Neural progenitor cell (in vitro differentiated cells): ENCODE measurements around the gene USP37. TPM values are rescaled to one million over a fixed set of nuclear protein-coding genes. Genes with fewer than 3 reads are reported as not detected.

Source experiments
- DNase-seq: peaks from one replicate; pipeline ENCODE4 v3.0.0-alpha.2; 2016; ENCODE audit warnings: low spot score
- H2AFZ ChIP-seq: fragments of 200-600 bp; sonication (generic); replicated peaks from 2 replicates; pipeline ENCODE4 v1.6.1; 2016; ENCODE audit warnings: antibody characterized with exemption
- H3F3A ChIP-seq: fragments of 200-600 bp; sonication (generic); 2 replicates; pipeline ENCODE4 v1.6.1; 2016; ENCODE audit warnings: antibody characterized with exemption, low read depth
- H3K27ac ChIP-seq: fragments of 200-600 bp; sonication (generic); 2 replicates; pipeline ENCODE4 v1.5.1; 2016; ENCODE audit warnings: mild to moderate bottlenecking
- H3K27me3 ChIP-seq: fragments of 200-600 bp; sonication (generic); 2 replicates; pipeline ENCODE4 v1.6.1; 2016; ENCODE audit warnings: mild to moderate bottlenecking, moderate library complexity
- H3K36me3 ChIP-seq: fragments of 200-600 bp; sonication (generic); 2 replicates; pipeline ENCODE4 v1.5.1; 2016
- H3K4me1 ChIP-seq: fragments of 200-600 bp; sonication (generic); 2 replicates; pipeline ENCODE4 v1.6.1; 2016; ENCODE audit warnings: mixed run types
- H3K4me2 ChIP-seq: fragments of 200-600 bp; sonication (generic); 2 replicates; pipeline ENCODE4 v1.6.1; 2016
- H3K4me3 ChIP-seq: fragments of 200-600 bp; sonication (generic); 2 replicates; pipeline ENCODE4 v1.5.1; 2016
- H3K79me2 ChIP-seq: fragments of 200-600 bp; sonication (generic); 2 replicates; pipeline ENCODE4 v1.6.1; 2016; ENCODE audit warnings: low read depth
- H3K9ac ChIP-seq: fragments of 200-600 bp; sonication (generic); 2 replicates; pipeline ENCODE4 v1.6.1; 2016
- H3K9me3 ChIP-seq: fragments of 200-600 bp; sonication (generic); 2 replicates; pipeline ENCODE4 v1.5.1; 2016; ENCODE audit warnings: low read depth
- H4K20me1 ChIP-seq: fragments of 200-600 bp; sonication (generic); 2 replicates; pipeline ENCODE4 v1.6.1; 2016; ENCODE audit warnings: low read depth
- H3K27ac Mint-ChIP-seq: 3 replicates; pipeline ENCODE4 v1.8.0; 2021; ENCODE audit warnings: mixed read lengths
- H3K27me3 Mint-ChIP-seq: 2 replicates; pipeline ENCODE4 v1.8.0; 2022; ENCODE audit warnings: low read depth, mild to moderate bottlenecking, inconsistent platforms, moderate library complexity, mixed read lengths; ENCODE audit not compliant: insufficient read depth
- H3K36me3 Mint-ChIP-seq: 3 replicates; pipeline ENCODE4 v1.8.0; 2021; ENCODE audit warnings: mixed read lengths
- H3K4me1 Mint-ChIP-seq: 3 replicates; pipeline ENCODE4 v1.8.0; 2021; ENCODE audit warnings: mixed read lengths
- H3K4me3 Mint-ChIP-seq: 3 replicates; pipeline ENCODE4 v1.8.0; 2021; ENCODE audit warnings: mild to moderate bottlenecking, moderate library complexity, mixed read lengths
- H3K9me3 Mint-ChIP-seq: 3 replicates; pipeline ENCODE4 v1.8.0; 2020; ENCODE audit warnings: mixed read lengths
- CTCF ChIP-seq: fragments of 200-600 bp; sonication (generic); IDR thresholded peaks from 2 replicates; pipeline ENCODE4 v1.5.1; 2017; ENCODE audit warnings: antibody characterized with exemption, mild to moderate bottlenecking
- EZH2 ChIP-seq: fragments of 200-600 bp; sonication (generic); IDR thresholded peaks from 2 replicates; pipeline ENCODE4 v1.6.1; 2017; ENCODE audit warnings: antibody characterized with exemption, mild to moderate bottlenecking, moderate library complexity
- EZH2phosphoT487 ChIP-seq: fragments of 200-600 bp; sonication (generic); IDR thresholded peaks from 2 replicates; pipeline ENCODE4 v1.6.1; 2017; ENCODE audit warnings: antibody characterized with exemption
- total RNA-seq: library from RNA; depleted of rRNA; stranded (reverse); fragments of >200 nt; gene quantifications from 2 replicates; pipeline ENCODE4 v1.2.3, GENCODE V29; 2015; ENCODE audit warnings: low replicate concordance

The USP37 gene
- total RNA-seq, 1 donor from 2014 or later, result 35.1 TPM

- no peaks in the 10 kb centered on the region for H3K9me3 ChIP-seq
Observed at GRCh38 chr2:218432676-218433365, 135.3 kb downstream of the USP37 start.

GRCh38 chr2:218431878-218432277 is 136.3 kb downstream of the USP37 start:
- H3K4me3 ChIP-seq, result no peak overlapping the region

More at GRCh38 chr2:218432676-218433365, 135.3 kb downstream of the USP37 start:
- H3K4me3 Mint-ChIP-seq, result no peak overlapping the region
- no peak for DNase-seq
- H3K4me2 ChIP-seq, result no peak overlapping the region
- no peaks in the 10 kb centered on the region for H3K36me3 ChIP-seq
- no peak overlapping the region for H3K4me3 ChIP-seq
- no peak overlapping the region for H3K27ac Mint-ChIP-seq
- H3K4me1 ChIP-seq, result no peaks in the 10 kb centered on the region
- no peak overlapping the region for H2AFZ ChIP-seq
- no peaks in the 10 kb centered on the region for H3K27me3 ChIP-seq
- no peak overlapping the region for H3K9ac ChIP-seq
- H3K9me3 Mint-ChIP-seq, result no peaks in the 10 kb centered on the region
- H3K36me3 Mint-ChIP-seq, result no peaks in the 10 kb centered on the region
- H3F3A ChIP-seq, result no peaks in the 10 kb centered on the region
- no peak overlapping the region for H3K27ac ChIP-seq
- TF ChIP-seq EZH2 (no peak), EZH2phosphoT487 (no peak), CTCF (no peak)
- H3K27me3 Mint-ChIP-seq, result peaks cover 6% of the 10 kb centered on the region
- no peaks in the 10 kb centered on the region for H4K20me1 ChIP-seq
- H3K79me2 ChIP-seq, result no peaks in the 10 kb centered on the region
- peaks cover 4% of the 10 kb centered on the region for H3K4me1 Mint-ChIP-seq

GRCh38 chr2:218430721-218431120 is 137.4 kb downstream of the USP37 start:
- Mint-ChIP-seq H3K36me3 (no peaks in the 10 kb centered on the region), H3K4me3 (no peak overlapping the region), H3K27me3 (peaks cover 9% of the 10 kb centered on the region), H3K9me3 (no peaks in the 10 kb centered on the region), H3K4me1 (peaks cover 4% of the 10 kb centered on the region), H3K27ac (no peak overlapping the region)
- Histone ChIP-seq H3K9ac (no peak overlapping the region), H4K20me1 (no peaks in the 10 kb centered on the region), H3K27me3 (no peaks in the 10 kb centered on the region), H3K4me2 (no peak overlapping the region), H3K36me3 (no peaks in the 10 kb centered on the region), H3K27ac (no peak overlapping the region), H3K79me2 (no peaks in the 10 kb centered on the region), H2AFZ (no peak overlapping the region), H3K9me3 (no peaks in the 10 kb centered on the region), H3K4me3 (no peak overlapping the region), H3F3A (no peaks in the 10 kb centered on the region), H3K4me1 (no peaks in the 10 kb centered on the region)
- no peak for TF ChIP-seq CTCF
- TF ChIP-seq EZH2, result no peak
- TF ChIP-seq EZH2phosphoT487, result no peak
- DNase-seq, result no peak

More at GRCh38 chr2:218431878-218432277, 136.3 kb downstream of the USP37 start:
- Histone ChIP-seq H3K79me2 (no peaks in the 10 kb centered on the region), H3K9ac (no peak overlapping the region), H4K20me1 (no peaks in the 10 kb centered on the region), H3K27ac (no peak overlapping the region), H3K4me1 (no peaks in the 10 kb centered on the region), H3K27me3 (no peaks in the 10 kb centered on the region), H2AFZ (no peak overlapping the region), H3K36me3 (no peaks in the 10 kb centered on the region), H3K9me3 (no peaks in the 10 kb centered on the region), H3K4me2 (no peak overlapping the region), H3F3A (no peaks in the 10 kb centered on the region)
- no peak overlapping the region for H3K27ac Mint-ChIP-seq
- H3K4me3 Mint-ChIP-seq, result no peak overlapping the region
- no peaks in the 10 kb centered on the region for H3K9me3 Mint-ChIP-seq
- H3K36me3 Mint-ChIP-seq, result no peaks in the 10 kb centered on the region
- peaks cover 4% of the 10 kb centered on the region for H3K4me1 Mint-ChIP-seq
- peaks cover 9% of the 10 kb centered on the region for H3K27me3 Mint-ChIP-seq
- TF ChIP-seq CTCF, result no peak
- no peak for TF ChIP-seq EZH2
- TF ChIP-seq EZH2phosphoT487, result no peak
- DNase-seq, result no peak
